ENCODE data around the gene CUX1.

- TF ChIP-seq CTCF (IDR thresholded peaks at IDR 0.05; ENCODE audit: low read length) (no peak), EZH2phosphoT487 (IDR thresholded peaks at IDR 0.05; ENCODE audit: low read length) (no peak), EZH2 (optimal IDR thresholded peaks at IDR 0.05; ENCODE audit: low read depth, low read length) (no peak)
These were observed 206.8 kb downstream of the CUX1 start for GRCh38 chr7:102024005-102024768.

Measured in MM.1S (cell line).